Body of pancreas (tissue), 4 donors: ENCODE data around the gene SFXN1.

Experiments used
- CTCF ChIP-seq, 7 experiments: fragments of 450-650 bp in 4 of 7; fragments of 200-600 bp in 3 of 7; sonication (generic) in 3 of 7; IDR thresholded peaks; one replicate each; pipeline ENCODE4 v1.5.1; 2016 to 2019; ENCODE audit warnings: antibody characterized with exemption in 7 of 7
- POLR2A ChIP-seq, 3 donors: fragments of 450-650 bp; IDR thresholded peaks; one replicate each; pipeline ENCODE4 v1.6.1; 2016; ENCODE audit warnings: antibody characterized with exemption in 3 of 3, mild to moderate bottlenecking in 2 of 3

DNA sequence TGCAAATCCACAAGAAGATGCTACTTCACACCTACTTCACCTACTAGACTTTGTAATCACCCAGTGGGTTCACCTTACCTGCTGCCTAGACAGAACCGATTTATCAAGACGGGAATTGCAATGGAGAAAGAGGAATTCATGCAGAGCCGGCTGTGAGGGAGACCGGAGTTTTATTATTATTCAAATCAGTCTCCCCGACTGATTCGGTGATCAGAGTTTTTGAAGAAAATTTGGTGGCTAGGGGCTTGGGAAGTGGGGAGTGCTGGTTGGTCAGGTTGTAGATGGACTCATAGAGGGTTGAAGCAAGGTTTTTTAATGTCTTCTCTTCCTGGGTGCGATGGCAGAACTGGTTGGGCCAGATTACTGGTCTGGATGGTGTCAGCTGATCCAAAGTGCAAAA, 23.4 kb downstream of the SFXN1 start:
- TF ChIP-seq CTCF (IDR thresholded peaks at IDR 0.05) (no peak), POLR2A (IDR thresholded peaks at IDR 0.05) (no peak)
